Breast epithelium (tissue), 3 donors: ENCODE data around the gene MYL4.

ENCODE experiments used
- POLR2A ChIP-seq: fragments of 450-650 bp; IDR thresholded peaks from one replicate; pipeline ENCODE4 v1.6.1; 2016; ENCODE audit warnings: antibody characterized with exemption, mild to moderate bottlenecking, moderate library complexity
- POLR2AphosphoS5 ChIP-seq, 3 donors: sonication (generic); formaldehyde crosslinking; IDR thresholded peaks; one replicate each; pipeline ENCODE4 v1.6.1; 2017; ENCODE audit warnings: antibody characterized with exemption in 3 of 3
- TF ChIP-seq, protein P1 (sequence below), 3 donors: fragments of 450-650 bp; IDR thresholded peaks; one replicate each; pipeline ENCODE4 v1.5.1; 2016 to 2017; ENCODE audit warnings: antibody characterized with exemption in 3 of 3, mild to moderate bottlenecking in 3 of 3, moderate library complexity in 3 of 3

DNA sequence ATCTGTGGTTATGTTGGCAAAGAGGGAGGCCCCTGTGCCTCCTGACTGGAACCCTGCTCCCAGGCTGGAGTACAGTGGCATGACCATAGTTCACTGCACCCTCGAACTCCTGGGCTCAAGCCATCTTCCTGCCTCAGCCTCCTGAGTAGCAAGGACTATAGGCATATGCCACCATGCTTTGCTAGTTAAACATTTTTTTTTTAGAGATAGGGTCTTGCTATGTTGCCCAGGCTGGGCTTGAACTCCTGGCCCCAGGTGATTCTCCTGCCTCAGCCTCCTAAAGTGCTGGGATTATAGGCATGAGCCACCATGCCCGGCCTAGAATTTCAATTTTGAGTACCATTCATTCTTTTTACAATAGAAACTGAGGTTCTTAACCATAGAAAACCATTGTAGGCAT lies 23.3 kb downstream of the MYL4 start:
- TF ChIP-seq, protein P1, sequence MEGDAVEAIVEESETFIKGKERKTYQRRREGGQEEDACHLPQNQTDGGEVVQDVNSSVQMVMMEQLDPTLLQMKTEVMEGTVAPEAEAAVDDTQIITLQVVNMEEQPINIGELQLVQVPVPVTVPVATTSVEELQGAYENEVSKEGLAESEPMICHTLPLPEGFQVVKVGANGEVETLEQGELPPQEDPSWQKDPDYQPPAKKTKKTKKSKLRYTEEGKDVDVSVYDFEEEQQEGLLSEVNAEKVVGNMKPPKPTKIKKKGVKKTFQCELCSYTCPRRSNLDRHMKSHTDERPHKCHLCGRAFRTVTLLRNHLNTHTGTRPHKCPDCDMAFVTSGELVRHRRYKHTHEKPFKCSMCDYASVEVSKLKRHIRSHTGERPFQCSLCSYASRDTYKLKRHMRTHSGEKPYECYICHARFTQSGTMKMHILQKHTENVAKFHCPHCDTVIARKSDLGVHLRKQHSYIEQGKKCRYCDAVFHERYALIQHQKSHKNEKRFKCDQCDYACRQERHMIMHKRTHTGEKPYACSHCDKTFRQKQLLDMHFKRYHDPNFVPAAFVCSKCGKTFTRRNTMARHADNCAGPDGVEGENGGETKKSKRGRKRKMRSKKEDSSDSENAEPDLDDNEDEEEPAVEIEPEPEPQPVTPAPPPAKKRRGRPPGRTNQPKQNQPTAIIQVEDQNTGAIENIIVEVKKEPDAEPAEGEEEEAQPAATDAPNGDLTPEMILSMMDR (IDR thresholded peaks at IDR 0.05), result no peak
- TF ChIP-seq POLR2A, result no peak
- TF ChIP-seq POLR2AphosphoS5 (IDR thresholded peaks at IDR 0.05), result no peak
